GM10847 (cell line): ENCODE data around the gene FITM1.

Experiments
- POLR2A ChIP-seq: IDR thresholded peaks from 2 replicates; pipeline ENCODE4 v1.6.1; 2011; ENCODE audit not compliant: insufficient read length; ENCODE audit errors: extremely low read depth

The FITM1 gene

GRCh38 chr14:24130380-24130716 lies at the start of gene FITM1:
Gene FITM1 (plus strand): TSS chr14:24130659. CDS start chr14:24131564, 905 bp downstream.
- TF ChIP-seq POLR2A: no peak

GRCh38 chr14:24080888-24081738 lies 49.3 kb upstream of the FITM1 start:
- peak; percentile 57 for TF ChIP-seq POLR2A

- no peak for TF ChIP-seq POLR2A
Observed at GRCh38 chr14:24081739-24082211, 48.7 kb upstream of the FITM1 start.

GRCh38 chr14:24082411-24083080 lies 47.9 kb upstream of the FITM1 start:
- no peak for TF ChIP-seq POLR2A

- no peak for TF ChIP-seq POLR2A
Observed at GRCh38 chr14:24083462-24083861, 47.0 kb upstream of the FITM1 start.

GRCh38 chr14:24084440-24084839 lies 46.0 kb upstream of the FITM1 start:
- TF ChIP-seq POLR2A: no peak

GRCh38 chr14:24085215-24085614 lies 45.2 kb upstream of the FITM1 start:
- no peak for TF ChIP-seq POLR2A

- TF ChIP-seq POLR2A: no peak
Observed at GRCh38 chr14:24086193-24086955, 44.1 kb upstream of the FITM1 start.

- no peak for TF ChIP-seq POLR2A
Observed at GRCh38 chr14:24087004-24087403, 43.5 kb upstream of the FITM1 start.

GRCh38 chr14:24088095-24088494 lies 42.4 kb upstream of the FITM1 start:
- no peak for TF ChIP-seq POLR2A

GRCh38 chr14:24089890-24090289 lies 40.6 kb upstream of the FITM1 start:
- TF ChIP-seq POLR2A: no peak

GRCh38 chr14:24092110-24092504 lies 38.4 kb upstream of the FITM1 start:
- TF ChIP-seq POLR2A: no peak

GRCh38 chr14:24092505-24093206 lies 37.8 kb upstream of the FITM1 start:
- no peak for TF ChIP-seq POLR2A

GRCh38 chr14:24093207-24093900 lies 37.1 kb upstream of the FITM1 start:
- no peak for TF ChIP-seq POLR2A

GRCh38 chr14:24093901-24094840 lies 36.3 kb upstream of the FITM1 start, which contains the start of gene PCK2:
Gene PCK2 (plus strand): TSS chr14:24094311. CDS start chr14:24094406, 95 bp downstream.
- peak; percentile 97 for TF ChIP-seq POLR2A
